Renal cortex interstitium (tissue), 11 donors: ENCODE measurements around the gene RBPJ. TPM values are rescaled to one million over a fixed set of nuclear protein-coding genes. Genes with fewer than 3 reads are reported as not detected.

Experiments
- DNase-seq, 11 donors: peaks; one replicate each; pipeline ENCODE4 v3.0.0-alpha.2; 2013; ENCODE audit warnings: low read depth in 9 of 11, low spot score in 4 of 11; ENCODE audit errors: extremely low read depth in 1 of 11
- polyA plus RNA-seq, 3 donors: library from polyadenylated mRNA; unstranded; fragments of 120-200 nt; gene quantifications; one replicate each; pipeline ENCODE4 v1.2.1, GENCODE V29; 2013; ENCODE audit not compliant: insufficient read length in 3 of 3

Gene RBPJ
- polyA plus RNA-seq, 3 donors, result 68.8 to 85.2 (median 79.1) TPM

GRCh38 chr4:26466578-26467270, 145.9 kb downstream of the RBPJ start:
- DNase-seq, result no peak

GRCh38 chr4:26467724-26468123, 146.9 kb downstream of the RBPJ start:
- DNase-seq, result no peak

GRCh38 chr4:26468283-26468949, 147.6 kb downstream of the RBPJ start:
- DNase-seq, result no peak

- no peak for DNase-seq
Measured at GRCh38 chr4:26468977-26469376, 148.2 kb downstream of the RBPJ start.

- no peak for DNase-seq
Measured at GRCh38 chr4:26471890-26472289, 151.1 kb downstream of the RBPJ start.

GRCh38 chr4:26473893-26474292, 153.1 kb downstream of the RBPJ start:
- DNase-seq, result no peak

- no peak for DNase-seq
Measured at GRCh38 chr4:26474551-26474950, 153.7 kb downstream of the RBPJ start.

GRCh38 chr4:26475716-26476115, 154.9 kb downstream of the RBPJ start:
- no peak for DNase-seq

GRCh38 chr4:26476545-26476944, 155.7 kb downstream of the RBPJ start:
- DNase-seq, result no peak

GRCh38 chr4:26478330-26478729, 157.5 kb downstream of the RBPJ start:
- no peak for DNase-seq

GRCh38 chr4:26482508-26483462, 162.0 kb downstream of the RBPJ start:
- DNase-seq, result no peak

GRCh38 chr4:26484032-26484515, 163.3 kb downstream of the RBPJ start:
- DNase-seq, result peak in 7 of 11 donors; percentile 27 to 64 (median 35)

GRCh38 chr4:26484516-26484915, 163.7 kb downstream of the RBPJ start:
- no peak for DNase-seq

Other genes with a start within 250 kb of the RBPJ start
- gene CCKAR, start 169.5 kb downstream of the RBPJ start, polyA plus RNA-seq, result under 1 TPM in 2 of 3 donors, not detected in 1; 0.06 to 0.09 TPM